NT2/D1 (cell line): ENCODE results near the gene XPO6.

Source experiments
- SUZ12 ChIP-seq: IDR thresholded peaks from 2 replicates; pipeline ENCODE4 v1.6.1; 2011; ENCODE audit not compliant: insufficient read length, insufficient read depth; ENCODE audit errors: extremely low read depth
- YY1 ChIP-seq: IDR thresholded peaks from 2 replicates; pipeline ENCODE4 v1.6.1; 2011; ENCODE audit not compliant: insufficient read length, insufficient read depth

DNA sequence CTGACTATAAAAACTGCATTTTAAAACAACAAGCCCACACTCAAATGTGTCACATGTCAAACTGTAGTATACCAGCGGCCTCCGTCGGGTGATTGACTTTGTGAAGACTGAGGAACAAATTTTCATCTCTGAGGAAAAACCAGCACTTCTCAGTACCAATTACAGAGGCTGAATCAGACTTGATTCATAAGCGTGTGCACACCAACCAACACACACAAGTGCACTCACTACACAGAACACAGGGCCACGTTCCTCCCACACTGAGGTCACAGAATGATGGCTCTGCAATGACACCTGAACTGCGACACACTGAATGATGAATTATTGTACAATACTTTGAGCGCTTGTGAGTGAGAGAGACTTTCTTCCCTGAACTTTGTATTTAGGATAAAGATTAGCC is 29.6 kb downstream of the XPO6 start:
- TF ChIP-seq YY1 (no peak), SUZ12 (no peak)
